ENCODE data around the gene TSPAN9. TPM values are rescaled to one million over a fixed set of nuclear protein-coding genes. Genes with fewer than 3 reads are reported as not detected.

Gene TSPAN9
- total and polyA plus RNA-seq, 4 donors = 17.4 to 62.9 (median 34.2) TPM

- no peak for TF ChIP-seq REST (IDR thresholded peaks at IDR 0.05)
- no peak for TF ChIP-seq FOXA2 (IDR thresholded peaks at IDR 0.05)
Measured at GRCh38 chr12:3267690-3268089, 190.5 kb downstream of the TSPAN9 start (continued).

- H3K27me3 ChIP-seq (ENCODE audit: control insufficient read depth in 4 of 4, insufficient read depth in 4 of 4, low read length in 3 of 4) = no peaks in the 10 kb centered on the region
- no peak overlapping the region for H3K9ac ChIP-seq (ENCODE audit: low read depth in 1 of 2, low read length in 2 of 2)
- WGBS = 86% methylated on average over 11 of the region's 11 CpGs
- H3K4me1 ChIP-seq (ENCODE audit: control insufficient read depth in 4 of 4, insufficient read depth in 4 of 4, low read length in 3 of 4) = peaks cover 0 to 4% (median 2%) of the 10 kb centered on the region in 4 donors
- H3K4me3 ChIP-seq (ENCODE audit: low read depth in 1 of 3, low read length in 3 of 3) = no peak overlapping the region
- peaks cover 0 to 16% (median 3%) of the 10 kb centered on the region in 4 donors for H3K36me3 ChIP-seq (ENCODE audit: control insufficient read depth in 4 of 4, insufficient read depth in 3 of 4, low read depth in 1 of 4, low read length in 3 of 4)
- no peak for TF ChIP-seq MAX (IDR thresholded peaks at IDR 0.05)
- TF ChIP-seq HNF4G (IDR thresholded peaks at IDR 0.05) = no peak
- TF ChIP-seq GABPA (IDR thresholded peaks at IDR 0.05 in 1 of 2, conservative IDR thresholded peaks at IDR 0.05 in 1 of 2) = no peak
- no peak for TF ChIP-seq YY1 (IDR thresholded peaks at IDR 0.05)
- no peak for DNase-seq (ENCODE audit: low spot score)
- H3K9me3 ChIP-seq (ENCODE audit: control insufficient read depth in 4 of 4, low read length in 3 of 4) = no peaks in the 10 kb centered on the region
- no peak overlapping the region for H3K27ac ChIP-seq (ENCODE audit: low read depth in 1 of 2, low read length in 2 of 2)
Measured at GRCh38 chr12:3269594-3269993, 192.4 kb downstream of the TSPAN9 start.

GRCh38 chr12:3271146-3271545 is 194.0 kb downstream of the TSPAN9 start:
- Histone ChIP-seq H3K9ac (ENCODE audit: low read depth in 1 of 2, low read length in 2 of 2) (no peak overlapping the region), H3K36me3 (ENCODE audit: control insufficient read depth in 4 of 4, insufficient read depth in 3 of 4, low read depth in 1 of 4, low read length in 3 of 4) (peaks cover 0 to 13% (median 0%) of the 10 kb centered on the region in 4 donors), H3K9me3 (ENCODE audit: control insufficient read depth in 4 of 4, low read length in 3 of 4) (no peaks in the 10 kb centered on the region), H3K4me1 (ENCODE audit: control insufficient read depth in 4 of 4, insufficient read depth in 4 of 4, low read length in 3 of 4) (peaks cover 0 to 6% (median 0%) of the 10 kb centered on the region in 4 donors), H3K27ac (ENCODE audit: low read depth in 1 of 2, low read length in 2 of 2) (no peak overlapping the region), H3K4me3 (ENCODE audit: low read depth in 1 of 3, low read length in 3 of 3) (no peak overlapping the region), H3K27me3 (ENCODE audit: control insufficient read depth in 4 of 4, insufficient read depth in 4 of 4, low read length in 3 of 4) (no peaks in the 10 kb centered on the region)
- WGBS = 89% methylated on average over 1 of the region's 1 CpG
- no peak for DNase-seq (ENCODE audit: low spot score)
- no peak for TF ChIP-seq JUND (IDR thresholded peaks at IDR 0.05)
- no peak for TF ChIP-seq RAD21 (IDR thresholded peaks at IDR 0.05)
- no peak for TF ChIP-seq REST (IDR thresholded peaks at IDR 0.05)
- TF ChIP-seq HNF4A (conservative IDR thresholded peaks at IDR 0.05) = no peak
- no peak for TF ChIP-seq MAX (IDR thresholded peaks at IDR 0.05)
- TF ChIP-seq TAF1 (conservative IDR thresholded peaks at IDR 0.05) = no peak
- no peak for TF ChIP-seq YY1 (IDR thresholded peaks at IDR 0.05)
- TF ChIP-seq EGR1 (IDR thresholded peaks at IDR 0.05; ENCODE audit: low read depth in 2 of 2) = no peak
- no peak for TF ChIP-seq HNF4G (IDR thresholded peaks at IDR 0.05)
- TF ChIP-seq FOXA2 (IDR thresholded peaks at IDR 0.05) = no peak
- TF ChIP-seq CTCF (IDR thresholded peaks at IDR 0.05; ENCODE audit: low read depth, low read length, missing input control) = no peak
- TF ChIP-seq ZBTB33 (IDR thresholded peaks at IDR 0.05) = no peak
- no peak for TF ChIP-seq SP1 (IDR thresholded peaks at IDR 0.05)
- no peak for TF ChIP-seq NR2F2 (IDR thresholded peaks at IDR 0.05)
- no peak for TF ChIP-seq FOXA1 (IDR thresholded peaks at IDR 0.05)
- no peak for TF ChIP-seq RXRA (IDR thresholded peaks at IDR 0.05)
- no peak for TF ChIP-seq ATF3 (IDR thresholded peaks at IDR 0.05)
- no peak for TF ChIP-seq GABPA (IDR thresholded peaks at IDR 0.05 in 1 of 2, conservative IDR thresholded peaks at IDR 0.05 in 1 of 2)

Measured in liver (tissue), 9 donors.